ENCODE data around the gene IGF2BP2. TPM values are rescaled to one million over a fixed set of nuclear protein-coding genes. Genes with fewer than 3 reads are reported as not detected.

IGF2BP2 gene
- total and polyA plus RNA-seq, 9 of the 15 experiments (the other 6 are each of a cell fraction or from before 2014, with no cell fraction given): 3.2 to 59.6 (median 30.5) TPM

DNA sequence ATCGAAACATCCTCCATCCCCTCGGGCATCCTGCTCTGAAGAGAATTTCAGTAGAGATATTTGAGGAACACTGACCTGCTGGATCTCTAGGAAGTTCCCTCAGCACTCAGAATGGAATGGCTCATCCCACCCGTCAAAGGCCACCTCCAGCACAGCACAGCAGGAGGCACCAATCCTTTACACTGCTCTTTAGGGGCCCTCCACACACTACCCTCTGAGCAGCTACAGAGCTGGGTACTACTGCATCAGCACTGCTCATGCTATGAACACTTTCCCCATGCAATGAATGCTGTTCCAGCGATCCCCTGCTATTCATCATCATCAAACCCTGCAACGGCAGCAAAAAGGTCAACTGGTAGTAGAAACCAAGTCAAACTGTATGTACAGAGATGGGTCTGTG lies 40.5 kb downstream of the IGF2BP2 start:
- no peak for TF ChIP-seq ZNF696 (CRISPR knock-in tag; conservative IDR thresholded peaks at IDR 0.05)
- TF ChIP-seq, protein P1, sequence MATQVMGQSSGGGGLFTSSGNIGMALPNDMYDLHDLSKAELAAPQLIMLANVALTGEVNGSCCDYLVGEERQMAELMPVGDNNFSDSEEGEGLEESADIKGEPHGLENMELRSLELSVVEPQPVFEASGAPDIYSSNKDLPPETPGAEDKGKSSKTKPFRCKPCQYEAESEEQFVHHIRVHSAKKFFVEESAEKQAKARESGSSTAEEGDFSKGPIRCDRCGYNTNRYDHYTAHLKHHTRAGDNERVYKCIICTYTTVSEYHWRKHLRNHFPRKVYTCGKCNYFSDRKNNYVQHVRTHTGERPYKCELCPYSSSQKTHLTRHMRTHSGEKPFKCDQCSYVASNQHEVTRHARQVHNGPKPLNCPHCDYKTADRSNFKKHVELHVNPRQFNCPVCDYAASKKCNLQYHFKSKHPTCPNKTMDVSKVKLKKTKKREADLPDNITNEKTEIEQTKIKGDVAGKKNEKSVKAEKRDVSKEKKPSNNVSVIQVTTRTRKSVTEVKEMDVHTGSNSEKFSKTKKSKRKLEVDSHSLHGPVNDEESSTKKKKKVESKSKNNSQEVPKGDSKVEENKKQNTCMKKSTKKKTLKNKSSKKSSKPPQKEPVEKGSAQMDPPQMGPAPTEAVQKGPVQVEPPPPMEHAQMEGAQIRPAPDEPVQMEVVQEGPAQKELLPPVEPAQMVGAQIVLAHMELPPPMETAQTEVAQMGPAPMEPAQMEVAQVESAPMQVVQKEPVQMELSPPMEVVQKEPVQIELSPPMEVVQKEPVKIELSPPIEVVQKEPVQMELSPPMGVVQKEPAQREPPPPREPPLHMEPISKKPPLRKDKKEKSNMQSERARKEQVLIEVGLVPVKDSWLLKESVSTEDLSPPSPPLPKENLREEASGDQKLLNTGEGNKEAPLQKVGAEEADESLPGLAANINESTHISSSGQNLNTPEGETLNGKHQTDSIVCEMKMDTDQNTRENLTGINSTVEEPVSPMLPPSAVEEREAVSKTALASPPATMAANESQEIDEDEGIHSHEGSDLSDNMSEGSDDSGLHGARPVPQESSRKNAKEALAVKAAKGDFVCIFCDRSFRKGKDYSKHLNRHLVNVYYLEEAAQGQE (IDR thresholded peaks at IDR 0.05; ENCODE audit: borderline replicate concordance): no peak
- TF ChIP-seq, protein P1 (CRISPR knock-in tag; IDR thresholded peaks at IDR 0.05; ENCODE audit: low read depth): no peak
- TF ChIP-seq, protein P2, sequence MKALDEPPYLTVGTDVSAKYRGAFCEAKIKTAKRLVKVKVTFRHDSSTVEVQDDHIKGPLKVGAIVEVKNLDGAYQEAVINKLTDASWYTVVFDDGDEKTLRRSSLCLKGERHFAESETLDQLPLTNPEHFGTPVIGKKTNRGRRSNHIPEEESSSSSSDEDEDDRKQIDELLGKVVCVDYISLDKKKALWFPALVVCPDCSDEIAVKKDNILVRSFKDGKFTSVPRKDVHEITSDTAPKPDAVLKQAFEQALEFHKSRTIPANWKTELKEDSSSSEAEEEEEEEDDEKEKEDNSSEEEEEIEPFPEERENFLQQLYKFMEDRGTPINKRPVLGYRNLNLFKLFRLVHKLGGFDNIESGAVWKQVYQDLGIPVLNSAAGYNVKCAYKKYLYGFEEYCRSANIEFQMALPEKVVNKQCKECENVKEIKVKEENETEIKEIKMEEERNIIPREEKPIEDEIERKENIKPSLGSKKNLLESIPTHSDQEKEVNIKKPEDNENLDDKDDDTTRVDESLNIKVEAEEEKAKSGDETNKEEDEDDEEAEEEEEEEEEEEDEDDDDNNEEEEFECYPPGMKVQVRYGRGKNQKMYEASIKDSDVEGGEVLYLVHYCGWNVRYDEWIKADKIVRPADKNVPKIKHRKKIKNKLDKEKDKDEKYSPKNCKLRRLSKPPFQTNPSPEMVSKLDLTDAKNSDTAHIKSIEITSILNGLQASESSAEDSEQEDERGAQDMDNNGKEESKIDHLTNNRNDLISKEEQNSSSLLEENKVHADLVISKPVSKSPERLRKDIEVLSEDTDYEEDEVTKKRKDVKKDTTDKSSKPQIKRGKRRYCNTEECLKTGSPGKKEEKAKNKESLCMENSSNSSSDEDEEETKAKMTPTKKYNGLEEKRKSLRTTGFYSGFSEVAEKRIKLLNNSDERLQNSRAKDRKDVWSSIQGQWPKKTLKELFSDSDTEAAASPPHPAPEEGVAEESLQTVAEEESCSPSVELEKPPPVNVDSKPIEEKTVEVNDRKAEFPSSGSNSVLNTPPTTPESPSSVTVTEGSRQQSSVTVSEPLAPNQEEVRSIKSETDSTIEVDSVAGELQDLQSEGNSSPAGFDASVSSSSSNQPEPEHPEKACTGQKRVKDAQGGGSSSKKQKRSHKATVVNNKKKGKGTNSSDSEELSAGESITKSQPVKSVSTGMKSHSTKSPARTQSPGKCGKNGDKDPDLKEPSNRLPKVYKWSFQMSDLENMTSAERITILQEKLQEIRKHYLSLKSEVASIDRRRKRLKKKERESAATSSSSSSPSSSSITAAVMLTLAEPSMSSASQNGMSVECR (CRISPR knock-in tag; IDR thresholded peaks at IDR 0.05): no peak
- TF ChIP-seq, protein P3, sequence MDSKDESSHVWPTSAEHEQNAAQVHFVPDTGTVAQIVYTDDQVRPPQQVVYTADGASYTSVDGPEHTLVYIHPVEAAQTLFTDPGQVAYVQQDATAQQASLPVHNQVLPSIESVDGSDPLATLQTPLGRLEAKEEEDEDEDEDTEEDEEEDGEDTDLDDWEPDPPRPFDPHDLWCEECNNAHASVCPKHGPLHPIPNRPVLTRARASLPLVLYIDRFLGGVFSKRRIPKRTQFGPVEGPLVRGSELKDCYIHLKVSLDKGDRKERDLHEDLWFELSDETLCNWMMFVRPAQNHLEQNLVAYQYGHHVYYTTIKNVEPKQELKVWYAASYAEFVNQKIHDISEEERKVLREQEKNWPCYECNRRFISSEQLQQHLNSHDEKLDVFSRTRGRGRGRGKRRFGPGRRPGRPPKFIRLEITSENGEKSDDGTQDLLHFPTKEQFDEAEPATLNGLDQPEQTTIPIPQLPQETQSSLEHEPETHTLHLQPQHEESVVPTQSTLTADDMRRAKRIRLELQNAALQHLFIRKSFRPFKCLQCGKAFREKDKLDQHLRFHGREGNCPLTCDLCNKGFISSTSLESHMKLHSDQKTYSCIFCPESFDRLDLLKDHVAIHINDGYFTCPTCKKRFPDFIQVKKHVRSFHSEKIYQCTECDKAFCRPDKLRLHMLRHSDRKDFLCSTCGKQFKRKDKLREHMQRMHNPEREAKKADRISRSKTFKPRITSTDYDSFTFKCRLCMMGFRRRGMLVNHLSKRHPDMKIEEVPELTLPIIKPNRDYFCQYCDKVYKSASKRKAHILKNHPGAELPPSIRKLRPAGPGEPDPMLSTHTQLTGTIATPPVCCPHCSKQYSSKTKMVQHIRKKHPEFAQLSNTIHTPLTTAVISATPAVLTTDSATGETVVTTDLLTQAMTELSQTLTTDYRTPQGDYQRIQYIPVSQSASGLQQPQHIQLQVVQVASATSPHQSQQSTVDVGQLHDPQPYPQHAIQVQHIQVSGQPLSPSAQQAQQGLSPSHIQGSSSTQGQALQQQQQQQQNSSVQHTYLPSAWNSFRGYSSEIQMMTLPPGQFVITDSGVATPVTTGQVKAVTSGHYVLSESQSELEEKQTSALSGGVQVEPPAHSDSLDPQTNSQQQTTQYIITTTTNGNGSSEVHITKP (IDR thresholded peaks at IDR 0.05; ENCODE audit: partially characterized antibody): peak; percentile 15
- 77% methylated on average over 5 of the region's 5 CpGs for WGBS (ENCODE audit: insufficient coverage, low coverage, missing lambda C conversion rate)
- BruUV-seq (replicated peaks): no TSS peak
- Histone ChIP-seq H3K4me3 (no peak overlapping the region), H3K27me3 (ENCODE audit: control insufficient read depth in 2 of 2, insufficient read depth in 2 of 2, low read length in 2 of 2) (no peaks in the 10 kb centered on the region), H3K4me1 (replicated peaks in 1 of 2; ENCODE audit: control insufficient read depth in 2 of 2, insufficient read depth in 2 of 2, low read length in 2 of 2) (peaks cover 2 to 5% of the 10 kb centered on the region in 2 experiments; a peak in 1 of 5 replicates), H3K36me3 (ENCODE audit: control insufficient read depth, insufficient read depth, low read length) (peaks cover 4% of the 10 kb centered on the region; the same call in 1 of the 3 replicates), H3K9ac (ENCODE audit: insufficient read depth in 1 of 2, low read depth in 2 of 2, low read length in 2 of 2) (no peak overlapping the region), H3K79me2 (ENCODE audit: control insufficient read depth, insufficient read depth, low read length) (peaks cover 82% of the 10 kb centered on the region), H3K27ac (ENCODE audit: extremely low read depth, low read depth, low read length) (no peak overlapping the region), H4K20me1 (replicated peaks; ENCODE audit: control insufficient read depth, insufficient read depth, low read length) (0 out of 2 replicates have a peak, but pooled peaks cover 7% of the 10 kb centered on the region), H2AFZ (ENCODE audit: low read depth, low read length) (no peak overlapping the region), H3K9me3 (replicated peaks; ENCODE audit: control insufficient read depth, insufficient read depth, low read depth, low read length) (no peaks in the 10 kb centered on the region), H3K9me1 (ENCODE audit: control insufficient read depth, insufficient read depth, low read length) (no peaks in the 10 kb centered on the region), H3K4me2 (ENCODE audit: insufficient read depth, low read length) (no peak overlapping the region)
- intact Hi-C loops (cut with micrococcal nuclease): no loop called here
- ChIA-PET POLR2A (no interaction called here), CTCF (ENCODE audit: low intra/inter-chr PET ratio) (no interaction called here)
- no peak for FAIRE-seq
- in situ Hi-C loops (cut with MboI): no loop called here
- no peak for DNase-seq (ENCODE audit: extremely low read depth in 1 of 4, low spot score in 3 of 4)
- ATAC-seq: 0 out of 3 replicates have a peak, but pooled peaks have one; percentile 18
